ENCODE data around the gene CLSTN2.

GRCh38 chr3:140610544-140610943, 675.6 kb downstream of the CLSTN2 start:
- no peak for TF ChIP-seq EZH2 (IDR thresholded peaks at IDR 0.05; ENCODE audit: low read depth, low read length, severe bottlenecking)
- no peak for TF ChIP-seq CTCF (IDR thresholded peaks at IDR 0.05; ENCODE audit: control extremely low read depth in 1 of 3, insufficient read depth in 1 of 3, low read depth in 1 of 3, low read length in 3 of 3)
- no peak for TF ChIP-seq HDAC6 (IDR thresholded peaks at IDR 0.05; ENCODE audit: low read depth, low read length)
- TF ChIP-seq SAP30 (IDR thresholded peaks at IDR 0.05; ENCODE audit: insufficient read depth, insufficient replicate concordance, low read length): no peak
- no peak for TF ChIP-seq CBX8 (IDR thresholded peaks at IDR 0.05; ENCODE audit: borderline replicate concordance, low read depth, low read length)
- no peak for TF ChIP-seq BACH1 (IDR thresholded peaks at IDR 0.05; ENCODE audit: low read length)
- TF ChIP-seq JUND (IDR thresholded peaks at IDR 0.05; ENCODE audit: low read length): no peak
- no peak for TF ChIP-seq TAF1 (IDR thresholded peaks at IDR 0.05; ENCODE audit: low read depth, low read length)
- no peak for TF ChIP-seq TEAD4 (IDR thresholded peaks at IDR 0.05; ENCODE audit: low read depth, low read length)
- TF ChIP-seq PHF8 (conservative IDR thresholded peaks at IDR 0.05; ENCODE audit: low read depth, low read length): no peak
- TF ChIP-seq POLR2A (IDR thresholded peaks at IDR 0.05; ENCODE audit: control extremely low read depth in 1 of 2, low read depth in 2 of 2, low read length in 2 of 2): no peak

Data from H1 (cell line).